Hematopoietic multipotent progenitor cell treated with erythropoietin and hydrocortisone succinate and interleukin-3 and kit ligand, for 17 days (in vitro differentiated cells): ENCODE data around the gene GRIP1.

Experiments used
- DNase-seq: peaks from one replicate; pipeline ENCODE4 v3.0.0-alpha.2; 2015; ENCODE audit warnings: low spot score

Gene GRIP1

DNA sequence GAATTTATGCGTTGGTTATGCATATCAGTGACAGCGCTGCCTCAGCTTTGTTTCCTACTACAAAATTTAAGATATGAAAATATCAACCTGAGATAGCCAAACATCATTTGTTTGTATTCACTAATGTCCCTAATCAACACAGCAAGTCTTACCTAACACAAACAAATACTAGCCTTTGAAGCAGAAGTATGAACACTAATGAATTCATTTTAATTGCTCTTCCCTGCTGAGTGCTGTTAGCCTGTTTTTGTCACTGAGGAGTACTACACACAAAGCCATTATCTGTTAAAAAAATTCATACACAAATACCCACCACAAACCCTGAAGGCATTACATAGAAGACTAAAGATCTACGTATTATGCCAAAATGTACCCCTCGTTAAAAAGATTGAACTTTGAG, 225.8 kb downstream of the GRIP1 start:
- no peak for DNase-seq

DNA sequence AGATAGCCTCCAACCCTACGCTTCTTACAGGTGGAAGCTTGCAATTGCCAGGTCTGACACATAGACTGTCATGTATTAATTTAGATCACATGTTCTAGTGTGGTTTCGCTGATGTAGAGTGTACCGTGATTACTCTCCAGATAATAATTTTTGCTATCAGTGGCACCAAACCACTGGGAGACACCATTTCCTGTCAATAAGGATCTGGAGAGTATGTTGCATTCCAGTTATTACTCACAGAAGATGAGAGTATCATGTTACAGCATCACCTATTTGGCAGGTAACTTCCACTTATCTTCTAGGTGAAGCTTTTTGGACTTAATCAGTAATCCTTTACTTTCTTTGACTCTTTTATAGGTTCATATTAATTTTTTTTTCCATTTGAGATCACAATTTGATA, 229.3 kb downstream of the GRIP1 start:
- no peak for DNase-seq

GRCh38 chr12:66447643-66448042, 231.2 kb downstream of the GRIP1 start:
- no peak for DNase-seq

DNA sequence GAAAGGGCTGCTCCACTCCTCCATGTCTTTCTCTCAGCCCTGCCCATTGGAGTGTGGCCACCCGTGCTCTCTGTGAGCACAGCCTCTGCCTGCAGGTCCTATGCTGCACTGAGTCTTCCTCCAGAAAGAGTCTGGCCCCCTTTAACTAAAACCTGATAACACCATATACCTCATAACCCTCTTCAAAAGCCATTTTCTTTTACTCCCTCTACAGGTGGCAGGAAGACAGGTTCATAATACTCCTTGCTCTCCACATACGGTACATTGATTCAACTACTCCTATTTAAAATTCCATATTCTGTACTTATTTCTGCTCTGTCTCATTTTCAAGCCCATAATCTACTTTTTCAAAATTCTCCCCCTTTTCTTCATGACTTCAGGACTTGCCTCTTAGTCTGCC, 232.6 kb downstream of the GRIP1 start:
- DNase-seq: no peak

DNA sequence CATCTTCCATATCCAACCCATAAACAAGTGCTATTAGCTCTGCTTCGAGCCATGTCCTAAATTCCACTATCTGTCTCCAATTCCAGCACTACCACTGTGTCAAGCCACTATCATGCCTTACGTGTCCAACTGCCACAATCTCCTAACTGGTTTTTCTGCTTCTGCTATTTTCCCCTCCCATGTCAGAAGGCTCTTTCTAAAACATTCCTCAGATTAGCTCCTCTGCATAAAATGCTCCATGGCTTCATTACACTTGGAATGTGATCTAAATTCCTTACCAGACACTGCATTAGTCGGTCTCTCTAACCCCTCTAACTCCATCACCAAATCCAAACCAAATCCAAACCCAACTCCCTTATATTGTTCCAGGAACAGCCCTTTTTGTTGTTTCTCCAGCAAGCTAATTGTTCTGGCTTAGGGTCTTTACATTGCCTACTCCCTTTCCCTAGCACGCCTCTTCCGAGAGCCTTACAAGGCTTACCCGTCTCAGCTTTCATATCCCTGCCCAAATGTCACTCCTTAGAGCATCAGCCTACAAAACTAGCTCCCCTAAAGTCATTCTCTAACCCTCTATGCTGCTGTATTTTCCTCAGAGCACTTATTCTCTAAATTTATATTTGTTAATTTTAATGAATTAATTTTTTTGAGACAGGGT, 236.8 kb downstream of the GRIP1 start:
- DNase-seq: no peak

GRCh38 chr12:66438601-66439000, 240.3 kb downstream of the GRIP1 start:
- no peak for DNase-seq

DNA sequence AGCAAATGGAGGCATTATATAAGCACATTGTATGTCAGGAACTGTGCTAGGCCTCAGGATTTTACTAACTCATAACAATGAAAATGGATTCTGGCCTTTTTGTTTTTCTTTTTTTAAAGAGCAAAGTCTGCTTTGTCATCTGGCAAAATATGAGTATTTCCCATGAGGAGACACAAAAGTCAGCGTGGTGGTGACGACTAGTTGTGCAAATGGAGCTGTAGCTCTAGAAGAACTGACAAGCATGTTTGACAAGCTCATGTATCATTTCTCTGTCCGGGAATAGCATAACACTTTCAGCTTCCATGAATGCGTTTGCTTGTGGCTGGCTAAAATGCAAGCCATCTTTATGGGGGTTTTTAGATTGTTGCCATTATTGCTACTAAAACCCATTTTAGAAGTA, 248.8 kb downstream of the GRIP1 start:
- DNase-seq: no peak

DNA sequence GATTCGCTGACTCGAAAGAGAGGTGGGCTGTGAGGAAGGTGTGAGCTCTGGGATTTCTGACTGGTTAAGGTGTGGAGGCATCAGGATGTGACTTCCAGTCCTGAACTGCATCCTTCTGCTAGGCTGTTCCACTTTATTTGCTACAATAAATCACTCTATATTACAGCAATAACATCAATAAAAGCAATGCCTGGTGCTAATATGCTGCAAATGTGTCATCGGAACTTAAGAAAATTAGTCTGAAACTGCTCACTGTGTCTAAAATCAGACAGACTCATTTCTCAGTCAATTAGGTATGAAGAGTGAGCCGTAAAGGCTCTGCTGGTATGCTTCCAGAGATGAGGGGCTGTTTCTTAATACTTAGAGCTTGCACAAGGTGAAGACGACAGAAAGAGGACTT, 250.0 kb downstream of the GRIP1 start:
- DNase-seq: no peak

GRCh38 chr12:66428261-66428660, 250.6 kb downstream of the GRIP1 start:
- DNase-seq: no peak

GRCh38 chr12:66426696-66427095, 252.2 kb downstream of the GRIP1 start:
- DNase-seq: no peak

DNA sequence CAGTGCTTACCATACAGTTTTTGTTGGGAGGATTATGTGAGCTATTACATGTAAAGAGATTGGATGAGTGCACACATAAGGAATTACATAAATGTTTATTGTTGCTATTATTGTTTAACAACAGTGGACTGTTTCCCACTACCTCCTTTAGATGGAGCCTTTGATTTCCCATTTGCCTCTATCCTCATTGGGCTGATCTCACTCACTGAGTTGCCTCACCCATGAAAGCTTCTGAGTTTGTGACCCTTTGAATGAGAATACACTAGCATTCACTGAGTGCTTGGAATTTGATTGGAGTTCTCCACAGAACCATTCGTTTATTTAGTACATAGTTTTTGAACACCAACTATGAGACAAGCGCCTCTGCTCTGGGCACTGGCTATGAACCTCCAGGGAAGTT, 255.6 kb downstream of the GRIP1 start:
- DNase-seq: no peak

DNA sequence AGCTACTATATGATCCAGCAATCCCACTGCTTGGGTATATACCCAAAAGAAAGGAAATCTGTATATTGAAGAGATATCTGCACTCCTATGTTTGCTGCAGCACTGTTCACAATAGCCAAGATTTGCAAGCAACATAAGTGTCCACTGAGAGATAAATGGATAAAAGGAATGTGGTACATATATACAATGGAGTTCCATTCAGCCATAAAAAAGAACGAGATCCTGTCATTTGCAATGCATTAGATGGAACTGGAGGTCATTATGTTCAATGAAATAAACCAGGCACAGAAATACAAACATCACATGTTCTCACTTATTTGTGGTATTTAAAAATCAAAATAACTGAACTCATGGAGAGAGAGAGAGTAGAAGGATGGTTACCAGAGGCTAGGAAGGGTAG, 260.0 kb downstream of the GRIP1 start:
- DNase-seq: no peak

- no peak for DNase-seq
Observed at GRCh38 chr12:66417217-66417616, 261.7 kb downstream of the GRIP1 start.

DNA sequence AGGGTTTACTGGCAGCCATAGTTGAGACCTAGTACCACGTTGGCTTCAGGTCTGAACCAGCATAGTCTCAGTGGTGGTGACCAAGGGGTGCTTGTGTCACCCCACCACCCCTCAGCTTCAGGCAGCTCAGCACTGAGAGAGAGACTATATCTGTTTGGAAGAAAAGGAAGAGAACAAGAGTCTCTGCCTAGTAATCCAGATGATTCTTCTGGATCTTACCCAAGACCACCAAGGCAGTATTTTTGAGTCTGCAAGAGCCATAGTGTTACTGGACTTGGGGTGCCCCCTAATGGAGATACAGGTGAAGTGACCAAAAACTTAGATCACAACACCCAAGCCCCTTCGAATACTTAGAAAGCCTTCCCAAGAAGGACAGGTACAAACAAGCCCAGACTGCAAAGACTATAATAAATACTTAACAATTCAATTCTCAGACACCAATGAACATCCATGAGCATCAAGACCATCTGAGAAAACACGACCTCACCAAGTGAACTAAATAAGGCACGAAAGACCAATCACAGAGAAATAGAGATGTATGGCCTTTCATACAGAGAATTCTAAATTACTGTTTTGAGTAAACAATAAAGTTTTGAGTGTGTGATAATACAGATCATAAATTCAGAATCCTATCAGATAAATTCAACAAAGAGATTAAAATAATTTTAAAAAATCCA, 269.5 kb downstream of the GRIP1 start:
- peak; percentile 54 for DNase-seq

- DNase-seq: no peak
Observed at GRCh38 chr12:66405395-66405794, 273.5 kb downstream of the GRIP1 start.

GRCh38 chr12:66403746-66404145, 275.1 kb downstream of the GRIP1 start:
- no peak for DNase-seq

DNA sequence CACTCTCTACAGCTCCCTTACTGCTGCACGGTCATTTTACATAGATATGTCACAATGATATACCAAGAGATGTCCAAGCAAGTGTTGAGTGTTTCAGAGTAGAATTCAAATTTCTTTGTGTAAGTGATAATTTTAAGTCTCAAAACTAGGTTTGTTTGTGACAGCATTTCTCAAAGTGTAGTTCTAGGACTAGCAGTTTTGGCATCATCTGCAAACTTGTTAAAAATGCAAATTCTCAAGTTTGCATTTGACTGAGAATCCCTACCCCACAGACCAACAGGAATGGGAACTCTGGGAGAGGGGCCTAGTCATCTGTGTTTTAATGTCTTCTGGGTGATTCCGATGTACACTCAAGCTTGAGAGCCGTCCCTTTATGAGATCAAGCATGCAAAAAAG, 279.0 kb downstream of the GRIP1 start:
- no peak for DNase-seq

GRCh38 chr12:66398931-66399910, 279.7 kb downstream of the GRIP1 start:
- DNase-seq: no peak

DNA sequence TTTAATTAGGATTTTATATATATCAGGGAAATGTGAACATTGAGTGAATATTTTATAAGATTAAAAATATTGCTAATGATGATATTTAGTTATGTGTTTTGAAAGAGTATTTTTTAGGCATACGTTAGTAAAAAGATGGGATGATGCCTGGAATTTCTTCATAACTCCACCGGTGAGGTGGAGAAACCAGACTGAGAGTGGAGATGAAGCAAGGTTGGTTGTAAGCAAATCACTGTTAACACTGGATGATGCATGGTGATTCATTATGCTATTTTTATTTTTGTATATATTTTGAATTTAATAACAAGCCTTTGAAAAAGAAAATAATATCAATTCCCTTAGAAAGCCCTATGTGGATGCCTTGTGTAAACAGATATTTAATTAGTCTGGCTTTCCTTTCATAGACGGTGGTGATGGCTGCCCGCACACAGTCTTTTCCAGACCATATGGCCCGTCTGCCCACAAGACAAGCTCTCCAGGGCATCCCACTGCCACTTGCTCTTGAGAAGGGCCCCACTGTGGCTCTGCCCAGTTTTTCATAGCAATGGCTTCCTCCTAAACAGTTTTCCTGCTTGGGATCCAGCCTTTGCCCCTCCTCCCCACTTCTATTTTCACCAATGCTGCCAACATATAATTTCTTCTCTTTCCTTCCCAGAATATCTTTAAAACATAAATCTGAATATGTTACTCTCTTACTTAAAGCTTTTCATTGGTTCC, 281.1 kb downstream of the GRIP1 start:
- DNase-seq: no peak

DNA sequence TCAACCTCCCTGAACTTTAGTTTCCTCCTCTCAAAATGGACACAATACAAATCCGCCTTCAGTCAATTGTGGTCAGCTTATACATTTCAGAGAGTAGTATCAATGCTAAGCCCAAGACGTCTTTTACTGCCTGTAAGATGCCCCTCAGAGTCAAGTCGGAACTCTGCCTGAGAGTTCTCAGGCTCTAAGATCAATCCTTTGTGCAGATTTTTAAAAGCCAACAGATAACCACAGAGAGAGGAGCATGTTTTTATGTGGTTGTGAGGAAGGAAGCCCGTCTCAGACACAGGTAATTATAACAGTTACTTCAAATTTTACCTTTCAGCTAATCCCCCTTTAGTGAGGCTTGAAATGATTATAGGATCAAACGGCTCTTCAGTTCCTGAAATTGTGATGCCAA, 285.0 kb downstream of the GRIP1 start:
- no peak for DNase-seq

DNA sequence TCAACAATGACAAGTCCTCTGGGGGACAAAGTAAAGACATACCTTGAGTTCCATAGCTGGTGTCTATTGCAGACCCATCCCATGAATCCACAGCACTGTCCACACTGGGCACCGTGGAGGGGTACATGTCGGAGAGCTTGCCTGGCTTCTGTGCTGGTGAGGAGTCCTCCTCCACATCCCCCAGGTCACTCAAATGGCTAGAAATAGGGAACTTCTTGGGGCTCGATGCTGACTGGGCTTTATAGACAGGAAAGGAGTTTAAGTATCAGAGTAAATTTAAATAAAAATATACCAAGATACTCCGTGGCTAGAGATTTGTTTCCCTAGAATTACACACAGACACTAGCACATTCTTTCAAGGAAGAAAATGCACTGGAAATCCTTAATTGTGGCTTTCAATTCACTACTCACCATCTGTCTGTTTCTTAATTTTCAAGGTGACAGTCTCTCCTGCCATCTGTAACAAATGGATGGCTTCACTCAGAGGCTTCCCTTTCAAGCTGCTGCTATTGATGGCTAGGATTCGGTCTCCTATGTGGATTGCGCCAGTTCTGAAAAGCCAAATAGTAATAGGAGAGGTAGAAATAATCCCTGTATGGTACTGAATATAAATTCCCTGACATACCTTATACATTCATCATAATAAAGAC, 286.5 kb downstream of the GRIP1 start:
- no peak for DNase-seq

GRCh38 chr12:66388517-66388916, 290.4 kb downstream of the GRIP1 start:
- DNase-seq: no peak
